Measurements from ENCODE around the gene KCNK13.
"Not testable (repeated sequence)": the region's sequence is repeated elsewhere in the genome, so short reads cannot be mapped to it uniquely, and the experiment has no call there.

Gene KCNK13

GRCh38 chr14:90060965-90061684, 669 bp upstream of the KCNK13 start:
- no peak for DNase-seq (ENCODE audit: low read depth, low spot score)

- no peak for DNase-seq (ENCODE audit: low read depth, low spot score)
These were observed 467 bp downstream of the KCNK13 start for GRCh38 chr14:90062127-90062794.

GRCh38 chr14:90062822-90063539, 1.2 kb downstream of the KCNK13 start:
- DNase-seq (ENCODE audit: low read depth, low spot score): no peak

GRCh38 chr14:90072350-90072749, 10.6 kb downstream of the KCNK13 start:
- no peak for DNase-seq (ENCODE audit: low read depth, low spot score)

GRCh38 chr14:90079576-90079975, 17.8 kb downstream of the KCNK13 start:
- no peak for DNase-seq (ENCODE audit: low read depth, low spot score)

GRCh38 chr14:90087433-90087832, 25.6 kb downstream of the KCNK13 start:
- DNase-seq (ENCODE audit: low read depth, low spot score): no peak

GRCh38 chr14:90088176-90088575, 26.4 kb downstream of the KCNK13 start:
- DNase-seq (ENCODE audit: low read depth, low spot score): no peak

- DNase-seq (ENCODE audit: low read depth, low spot score): not testable (repeated sequence)
These were observed 27.7 kb downstream of the KCNK13 start for GRCh38 chr14:90089486-90089885.

GRCh38 chr14:90091393-90091792, 29.6 kb downstream of the KCNK13 start:
- DNase-seq (ENCODE audit: low read depth, low spot score): no peak

GRCh38 chr14:90093942-90094595, 32.3 kb downstream of the KCNK13 start:
- no peak for DNase-seq (ENCODE audit: low read depth, low spot score)

- DNase-seq (ENCODE audit: low read depth, low spot score): no peak
These were observed 33.3 kb downstream of the KCNK13 start for GRCh38 chr14:90095096-90095495.

GRCh38 chr14:90096566-90096965, 34.8 kb downstream of the KCNK13 start:
- no peak for DNase-seq (ENCODE audit: low read depth, low spot score)

GRCh38 chr14:90103808-90104207, 42.0 kb downstream of the KCNK13 start:
- DNase-seq (ENCODE audit: low read depth, low spot score): no peak

GRCh38 chr14:90105756-90106155, 44.0 kb downstream of the KCNK13 start:
- DNase-seq (ENCODE audit: low read depth, low spot score): no peak

GRCh38 chr14:90107789-90108188, 46.0 kb downstream of the KCNK13 start:
- DNase-seq (ENCODE audit: low read depth, low spot score): no peak

GRCh38 chr14:90109858-90110257, 48.1 kb downstream of the KCNK13 start:
- DNase-seq (ENCODE audit: low read depth, low spot score): peak; percentile 48

GRCh38 chr14:90111895-90112534, 50.2 kb downstream of the KCNK13 start:
- DNase-seq (ENCODE audit: low read depth, low spot score): no peak

GRCh38 chr14:90114554-90114953, 52.8 kb downstream of the KCNK13 start:
- no peak for DNase-seq (ENCODE audit: low read depth, low spot score)

- DNase-seq (ENCODE audit: low read depth, low spot score): no peak
These were observed 54.0 kb downstream of the KCNK13 start for GRCh38 chr14:90115780-90116179.

GRCh38 chr14:90116444-90116843, 54.6 kb downstream of the KCNK13 start:
- DNase-seq (ENCODE audit: low read depth, low spot score): no peak

GRCh38 chr14:90118027-90118426, 56.2 kb downstream of the KCNK13 start:
- no peak for DNase-seq (ENCODE audit: low read depth, low spot score)

- no peak for DNase-seq (ENCODE audit: low read depth, low spot score)
These were observed 64.5 kb downstream of the KCNK13 start for GRCh38 chr14:90126260-90126659.
